IPS-11a (cell line): ENCODE measurements around the gene KIAA0232.

ENCODE experiments used
- H3K4me3 ChIP-seq: one replicate; pipeline ENCODE4 v1.5.1; 2013; ENCODE audit warnings: low read depth, low read length, control low read depth

KIAA0232 gene

GRCh38 chr4:6782147-6782845 is at the start of gene KIAA0232:
Gene KIAA0232 (plus strand): TSS chr4:6782727. CDS start chr4:6824454, 41,727 bp downstream.
- peak within 1 kb of the TSS; percentile 76 for H3K4me3 ChIP-seq

GRCh38 chr4:6733358-6734164 is 49.0 kb upstream of the KIAA0232 start:
- no peak overlapping the region for H3K4me3 ChIP-seq

- H3K4me3 ChIP-seq, result no peak overlapping the region
These were observed 48.3 kb upstream of the KIAA0232 start for GRCh38 chr4:6734165-6734786.

- no peak overlapping the region for H3K4me3 ChIP-seq
These were observed 42.6 kb upstream of the KIAA0232 start for GRCh38 chr4:6739920-6740319.

GRCh38 chr4:6740347-6740746 is 42.2 kb upstream of the KIAA0232 start:
- no peak overlapping the region for H3K4me3 ChIP-seq

GRCh38 chr4:6742507-6742906 is 40.0 kb upstream of the KIAA0232 start:
- no peak overlapping the region for H3K4me3 ChIP-seq

- H3K4me3 ChIP-seq, result no peak overlapping the region
These were observed 39.5 kb upstream of the KIAA0232 start for GRCh38 chr4:6742989-6743388.

GRCh38 chr4:6746721-6747293 is 35.7 kb upstream of the KIAA0232 start:
- H3K4me3 ChIP-seq, result no peak overlapping the region

- H3K4me3 ChIP-seq, result no peak overlapping the region
These were observed 35.1 kb upstream of the KIAA0232 start for GRCh38 chr4:6747294-6748051.

GRCh38 chr4:6748286-6748685 is 34.2 kb upstream of the KIAA0232 start:
- no peak overlapping the region for H3K4me3 ChIP-seq

- H3K4me3 ChIP-seq, result no peak overlapping the region
These were observed 33.0 kb upstream of the KIAA0232 start for GRCh38 chr4:6749340-6750171.

- H3K4me3 ChIP-seq, result no peak overlapping the region
These were observed 32.0 kb upstream of the KIAA0232 start for GRCh38 chr4:6750286-6751221.

- no peak overlapping the region for H3K4me3 ChIP-seq
These were observed 30.7 kb upstream of the KIAA0232 start for GRCh38 chr4:6751611-6752485.

GRCh38 chr4:6752486-6752829 is 30.1 kb upstream of the KIAA0232 start:
- no peak overlapping the region for H3K4me3 ChIP-seq

- no peak overlapping the region for H3K4me3 ChIP-seq
These were observed 29.4 kb upstream of the KIAA0232 start for GRCh38 chr4:6753103-6753560.

- no peak overlapping the region for H3K4me3 ChIP-seq
These were observed 28.6 kb upstream of the KIAA0232 start for GRCh38 chr4:6753891-6754290.

GRCh38 chr4:6754481-6755087 is 27.9 kb upstream of the KIAA0232 start:
- no peak overlapping the region for H3K4me3 ChIP-seq
